Activated CD8-positive, alpha-beta memory T cell treated with anti-CD3 and anti-CD28 coated beads, Interleukin-2, amount 50 U/mL, for 1 hour (primary cell): ENCODE measurements around the gene LRRC70.
A peak's percentile ranks its signal among the peaks of the same experiment; 100 is the strongest.
"Not testable (repeated sequence)": the region's sequence is repeated elsewhere in the genome, so short reads cannot be mapped to it uniquely, and the experiment has no call there.

Source experiments
- DNase-seq: peaks from one replicate; pipeline ENCODE4 v3.0.0-alpha.2; 2020; ENCODE audit errors: extremely low read depth

Gene LRRC70, protein sequence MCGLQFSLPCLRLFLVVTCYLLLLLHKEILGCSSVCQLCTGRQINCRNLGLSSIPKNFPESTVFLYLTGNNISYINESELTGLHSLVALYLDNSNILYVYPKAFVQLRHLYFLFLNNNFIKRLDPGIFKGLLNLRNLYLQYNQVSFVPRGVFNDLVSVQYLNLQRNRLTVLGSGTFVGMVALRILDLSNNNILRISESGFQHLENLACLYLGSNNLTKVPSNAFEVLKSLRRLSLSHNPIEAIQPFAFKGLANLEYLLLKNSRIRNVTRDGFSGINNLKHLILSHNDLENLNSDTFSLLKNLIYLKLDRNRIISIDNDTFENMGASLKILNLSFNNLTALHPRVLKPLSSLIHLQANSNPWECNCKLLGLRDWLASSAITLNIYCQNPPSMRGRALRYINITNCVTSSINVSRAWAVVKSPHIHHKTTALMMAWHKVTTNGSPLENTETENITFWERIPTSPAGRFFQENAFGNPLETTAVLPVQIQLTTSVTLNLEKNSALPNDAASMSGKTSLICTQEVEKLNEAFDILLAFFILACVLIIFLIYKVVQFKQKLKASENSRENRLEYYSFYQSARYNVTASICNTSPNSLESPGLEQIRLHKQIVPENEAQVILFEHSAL

DNA sequence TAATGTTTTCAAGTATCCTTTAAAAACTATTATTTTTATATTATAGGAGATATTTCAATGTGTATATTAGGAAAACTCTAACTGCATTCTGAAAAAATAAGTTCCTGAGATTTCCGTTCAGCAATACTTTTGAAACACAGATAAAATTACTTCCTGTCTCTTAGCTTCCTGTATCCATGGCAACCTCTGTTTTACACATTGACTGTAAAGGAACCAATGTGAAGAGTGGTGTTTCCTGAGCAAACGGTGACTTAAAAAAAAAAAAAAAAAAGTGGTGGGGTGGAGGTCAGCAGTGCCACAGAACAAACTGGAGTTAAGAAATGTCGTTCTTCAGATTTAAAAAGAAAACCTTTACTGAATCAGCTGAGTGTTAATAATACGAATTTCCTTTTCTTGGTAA, at the start of gene LRRC70:
TSS of gene LRRC70 (plus strand) at position 280 of the 400 bp plus-strand sequence. CDS start 620 bp downstream, outside the sequence.
- peak; percentile 21 for DNase-seq

DNA sequence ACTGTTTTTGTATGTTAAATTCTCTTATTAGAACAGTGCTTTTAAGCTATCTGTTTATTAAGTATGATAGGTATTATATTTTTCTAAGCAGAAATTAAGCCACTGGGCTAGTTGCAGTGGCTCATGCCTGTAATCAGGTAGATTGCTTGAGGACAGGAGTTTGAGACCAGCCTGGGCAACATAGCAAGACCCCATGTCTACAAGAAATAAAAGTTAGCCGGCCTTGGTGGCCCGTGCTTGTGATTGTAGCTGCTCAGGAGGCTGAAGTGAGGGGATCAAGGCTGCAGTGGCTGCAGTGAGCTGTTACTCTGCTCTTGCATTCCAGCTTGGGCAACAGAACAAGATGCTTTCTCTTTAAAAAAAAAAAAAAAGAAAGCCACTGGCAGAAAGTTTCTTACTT, 45.0 kb upstream of the LRRC70 start:
- no peak for DNase-seq

DNA sequence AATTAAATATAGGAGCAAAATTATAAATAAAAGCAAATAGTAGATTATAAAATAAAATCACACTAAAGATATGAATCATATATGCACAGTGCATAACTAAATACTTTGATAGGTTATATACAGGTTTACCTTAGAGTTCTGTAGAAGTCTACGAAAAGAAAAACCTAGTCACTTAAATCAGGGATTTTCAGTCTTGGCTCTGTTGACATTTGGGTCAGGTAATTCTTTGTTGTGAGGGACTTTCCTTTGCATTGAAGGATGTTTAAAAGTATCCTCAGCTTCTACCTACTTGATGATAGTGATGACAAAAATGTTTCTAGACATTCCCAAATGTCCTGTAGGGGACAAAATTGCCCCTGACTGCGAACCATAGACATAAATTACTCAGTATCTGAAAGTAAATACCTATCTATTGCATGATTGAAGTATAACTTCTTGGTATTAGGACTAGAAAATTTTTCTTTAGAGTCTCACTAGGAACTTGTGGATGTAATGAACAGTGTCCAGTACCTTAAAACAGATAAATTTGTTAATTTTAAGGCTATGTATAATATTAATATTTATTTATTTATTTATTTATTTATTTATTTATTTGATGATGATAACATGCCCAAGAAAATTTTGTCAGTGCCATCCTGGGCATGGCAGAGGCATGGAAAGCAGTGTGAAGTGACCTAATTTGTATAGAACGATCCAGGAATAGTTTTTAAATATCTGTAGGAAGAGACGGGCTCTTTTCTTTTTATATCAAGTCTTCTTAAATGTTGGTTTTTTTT, 44.0 kb upstream of the LRRC70 start:
- DNase-seq, result no peak

DNA sequence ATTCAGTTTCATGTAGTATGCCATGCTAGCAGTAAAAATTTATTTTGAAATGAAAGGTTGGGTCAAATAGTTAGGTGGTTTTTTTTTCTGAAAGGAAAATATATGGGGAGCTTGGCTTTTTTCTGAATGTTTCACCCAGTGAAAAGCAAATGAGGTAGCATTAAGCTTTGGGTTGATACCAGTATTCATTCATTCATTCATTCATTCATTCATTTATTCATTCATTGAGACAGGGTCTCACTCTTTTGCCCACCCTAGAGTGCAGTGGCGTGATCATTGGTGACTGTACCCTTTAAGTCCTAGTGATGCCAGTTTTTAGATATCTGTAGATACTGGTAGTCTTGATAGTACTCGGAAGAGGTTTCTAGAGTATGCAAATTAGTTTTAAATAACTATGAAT, 42.4 kb upstream of the LRRC70 start:
- DNase-seq, result no peak

DNA sequence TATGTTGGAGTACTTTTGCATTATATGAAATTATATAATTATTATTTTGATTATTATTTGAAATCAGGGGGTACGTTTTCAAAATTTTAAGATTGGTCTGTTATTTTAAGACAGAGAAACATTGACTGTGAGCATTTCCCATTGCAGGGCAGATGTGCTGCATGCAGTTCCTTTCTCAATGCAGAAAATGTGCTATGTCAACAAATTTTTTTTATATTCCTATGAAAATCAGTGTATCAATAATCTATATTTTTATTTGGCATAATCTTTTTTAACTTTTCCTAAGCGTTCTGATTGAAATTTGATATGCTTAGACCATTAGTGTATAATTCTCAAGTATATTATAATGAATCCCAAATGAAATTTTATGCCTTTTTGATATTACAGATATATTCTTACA, 41.8 kb upstream of the LRRC70 start:
- no peak for DNase-seq

DNA sequence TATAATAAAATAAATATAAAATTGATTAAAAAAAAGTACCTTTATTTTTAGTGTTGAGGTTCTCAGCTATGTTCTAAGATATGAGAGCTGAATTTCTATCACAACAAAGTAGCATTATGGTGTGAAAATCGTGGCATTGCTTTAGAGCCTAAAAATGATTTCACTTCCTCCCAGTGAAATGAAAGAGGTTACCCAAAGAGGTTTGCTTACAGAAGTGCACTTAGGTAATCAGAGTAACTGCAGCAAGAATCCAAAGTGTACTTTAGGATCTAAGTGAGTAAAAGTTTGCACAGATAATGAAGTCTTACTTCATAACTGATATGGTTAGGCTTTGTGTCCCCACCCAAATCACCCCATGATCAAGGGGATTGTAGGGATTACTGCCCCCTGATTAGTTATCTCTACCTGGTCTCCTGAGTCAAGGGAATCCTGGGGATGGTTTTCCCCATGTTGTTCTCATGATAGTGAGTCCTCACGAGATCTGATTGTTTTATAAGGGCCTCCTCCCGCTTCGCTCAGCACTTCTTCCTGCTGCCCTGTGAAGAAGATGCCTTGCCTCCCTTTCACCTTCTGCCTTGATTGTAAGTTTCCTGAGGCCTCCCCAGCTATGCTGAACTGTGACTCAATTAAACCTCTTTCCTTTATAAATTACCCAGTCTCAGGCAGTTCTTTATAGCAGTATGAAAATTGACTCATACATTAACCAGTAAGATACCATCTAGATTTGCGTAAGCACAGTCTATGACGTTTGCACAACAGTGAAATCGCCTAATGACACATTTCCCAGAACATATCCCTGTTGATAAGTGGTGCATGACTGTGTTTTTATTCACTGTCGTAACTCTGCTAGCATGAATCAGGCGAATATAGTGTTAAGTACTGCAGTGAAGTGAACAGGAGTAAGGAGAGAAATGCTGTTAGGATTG, 40.3 kb upstream of the LRRC70 start:
- no peak for DNase-seq

DNA sequence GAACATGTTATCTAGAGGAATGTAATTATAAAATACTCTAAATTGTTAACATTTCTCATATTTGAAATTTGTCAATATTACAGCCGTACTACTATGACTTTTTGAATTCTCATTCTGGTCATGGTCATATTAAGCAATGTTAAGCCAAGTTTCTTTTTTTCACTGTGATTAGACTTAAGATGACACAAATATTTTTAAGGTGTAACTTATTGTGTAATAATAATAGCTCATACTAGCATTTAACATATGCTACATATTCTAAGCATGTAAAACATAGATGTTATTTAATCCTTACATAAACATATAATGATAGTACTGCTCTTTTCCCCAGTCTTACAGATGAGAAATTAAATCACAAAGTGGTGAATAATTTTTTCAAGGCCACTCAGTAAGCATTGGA, 35.9 kb upstream of the LRRC70 start:
- DNase-seq, result no peak

DNA sequence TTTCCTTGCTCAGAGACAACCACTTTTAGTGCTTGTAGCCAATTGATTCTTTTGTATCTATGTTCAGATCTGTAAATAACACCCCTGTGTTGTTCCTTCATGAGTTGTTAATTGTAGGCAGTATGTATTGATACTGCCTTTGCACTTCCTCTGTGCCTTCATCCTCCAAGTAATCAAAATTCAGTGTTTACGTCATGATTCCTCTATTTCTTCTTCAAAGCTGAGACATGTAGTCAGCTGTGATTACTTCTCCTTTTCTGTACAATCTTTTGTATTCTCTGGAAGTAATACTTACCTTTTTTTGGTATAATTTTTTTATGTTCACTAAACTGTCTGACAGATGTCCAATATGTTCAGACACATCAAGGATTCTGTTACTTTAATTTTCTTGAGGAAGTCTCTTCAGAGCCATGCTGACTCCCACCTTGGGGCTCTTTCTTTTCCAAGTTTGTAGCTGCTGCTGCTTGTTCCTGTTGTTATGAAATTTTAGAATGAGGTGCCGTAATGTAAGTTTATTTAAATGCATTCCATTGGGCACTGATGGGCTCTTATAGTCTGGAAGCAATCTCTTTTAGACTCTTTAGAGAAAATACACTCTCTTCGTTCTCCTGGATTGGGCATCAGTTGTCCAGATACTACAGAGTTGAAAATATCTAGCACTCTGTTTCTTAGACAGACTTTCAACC, 30.5 kb upstream of the LRRC70 start:
- no peak for DNase-seq

DNA sequence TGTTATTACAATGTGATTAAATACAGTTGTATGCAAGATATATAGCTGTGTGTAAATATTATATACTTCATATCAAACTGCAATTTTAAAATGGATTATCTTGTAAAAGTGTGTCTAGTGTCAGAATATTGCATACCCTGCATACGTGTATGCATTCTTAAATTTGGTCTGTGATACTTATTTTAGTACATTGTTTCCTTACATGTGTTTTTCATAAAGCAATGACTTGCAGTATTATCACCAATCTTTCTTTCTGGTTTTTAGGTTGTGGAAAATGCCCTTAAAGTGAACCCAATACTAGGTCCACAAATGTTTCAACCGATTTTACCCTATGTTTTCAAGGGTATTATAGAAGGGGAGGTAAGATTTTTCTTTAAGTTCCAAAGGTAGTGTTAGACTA, 28.5 kb upstream of the LRRC70 start:
- DNase-seq, result no peak

DNA sequence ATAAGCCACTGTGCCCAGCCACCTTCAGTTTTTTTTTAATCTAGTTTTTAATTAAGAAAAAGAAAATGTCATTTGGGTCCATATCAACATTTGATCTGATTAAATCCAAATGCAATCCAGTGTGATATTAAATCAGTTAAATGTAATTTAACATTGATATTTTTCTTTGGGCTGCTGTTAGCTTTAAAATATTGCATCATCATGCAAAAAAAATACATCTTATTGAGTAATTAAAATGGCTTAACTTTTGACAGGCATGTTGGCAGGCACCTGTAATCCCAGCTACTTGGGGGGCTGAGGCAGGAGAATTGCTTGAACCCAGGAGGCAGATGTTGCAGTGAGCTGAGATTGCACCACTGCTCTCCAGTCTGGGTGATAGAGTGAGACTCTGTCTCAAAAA, 22.7 kb upstream of the LRRC70 start:
- no peak for DNase-seq

DNA sequence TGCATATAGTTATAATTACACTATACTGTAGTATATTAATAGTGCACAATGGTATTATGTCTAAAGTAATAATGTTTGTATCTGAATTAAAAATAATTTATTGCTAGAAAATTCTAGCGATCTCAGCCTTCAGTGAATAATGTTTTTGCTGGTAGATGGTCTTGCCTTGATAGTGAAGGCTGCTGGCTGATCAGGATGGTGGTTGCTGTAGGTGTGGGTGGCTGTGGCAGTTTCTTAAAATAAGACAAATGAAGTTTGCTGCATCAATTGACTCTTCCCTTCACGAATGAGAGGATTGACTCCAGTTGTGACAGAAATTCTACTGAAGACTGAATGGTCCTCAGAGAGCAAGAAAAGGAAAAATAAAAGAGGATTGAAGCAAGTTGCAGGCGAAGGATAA, 19.7 kb upstream of the LRRC70 start:
- no peak for DNase-seq

DNA sequence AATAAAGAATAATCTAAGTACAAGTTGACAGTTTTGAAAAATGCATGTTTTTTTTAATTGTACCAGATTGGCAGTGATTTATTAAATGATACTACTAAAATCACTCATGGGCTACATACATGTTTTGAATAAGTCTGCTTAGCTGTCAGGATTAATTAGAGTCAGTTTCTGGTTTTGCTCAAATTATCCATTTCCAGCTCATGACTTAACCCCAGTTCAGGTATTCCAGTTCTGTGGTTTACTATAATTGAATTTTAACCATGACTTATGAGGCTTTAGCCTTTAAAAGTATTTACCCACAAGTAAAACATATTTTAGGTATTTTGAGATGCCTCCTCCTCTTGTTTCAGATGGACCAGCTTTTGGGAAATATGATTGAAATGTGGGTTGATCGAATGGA, 17.8 kb upstream of the LRRC70 start:
- no peak for DNase-seq

DNA sequence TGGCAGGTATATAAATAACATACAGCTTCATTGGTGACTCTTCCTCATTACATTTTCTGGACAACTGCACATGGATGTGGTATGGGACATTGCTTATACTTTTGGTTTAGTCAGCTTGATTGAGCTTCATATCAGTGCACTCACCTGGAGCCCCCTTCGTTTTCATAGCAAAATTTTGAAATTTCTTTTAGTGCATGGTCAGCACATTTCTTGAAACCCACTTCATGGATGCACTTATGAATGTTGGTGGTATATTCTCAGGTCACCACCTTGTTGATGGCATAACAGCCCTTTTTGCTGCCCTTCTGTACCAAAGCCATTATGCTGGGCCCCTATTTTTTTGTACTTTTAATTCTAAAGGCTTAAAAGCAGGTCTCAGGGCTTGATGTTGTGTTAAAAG, 16.7 kb upstream of the LRRC70 start:
- DNase-seq, result no peak

DNA sequence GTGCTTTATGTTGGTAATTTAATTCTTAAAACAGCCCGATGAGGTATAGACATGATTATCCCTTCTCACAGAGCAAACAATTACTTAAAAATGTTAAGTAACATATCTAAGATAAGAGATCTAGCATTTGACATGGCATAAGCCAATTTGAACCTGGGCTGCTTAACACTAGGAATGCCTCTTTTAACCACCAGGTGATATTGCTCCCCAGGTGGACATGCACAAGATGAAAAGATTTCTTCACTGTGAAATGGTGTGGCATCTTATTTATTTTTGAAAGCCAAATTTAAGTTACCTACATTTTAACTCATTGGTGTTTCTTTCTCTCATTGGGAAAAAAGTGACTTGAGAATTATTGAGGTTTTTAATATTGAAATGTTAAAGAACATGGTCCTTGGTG, 15.8 kb upstream of the LRRC70 start:
- DNase-seq, result no peak

DNA sequence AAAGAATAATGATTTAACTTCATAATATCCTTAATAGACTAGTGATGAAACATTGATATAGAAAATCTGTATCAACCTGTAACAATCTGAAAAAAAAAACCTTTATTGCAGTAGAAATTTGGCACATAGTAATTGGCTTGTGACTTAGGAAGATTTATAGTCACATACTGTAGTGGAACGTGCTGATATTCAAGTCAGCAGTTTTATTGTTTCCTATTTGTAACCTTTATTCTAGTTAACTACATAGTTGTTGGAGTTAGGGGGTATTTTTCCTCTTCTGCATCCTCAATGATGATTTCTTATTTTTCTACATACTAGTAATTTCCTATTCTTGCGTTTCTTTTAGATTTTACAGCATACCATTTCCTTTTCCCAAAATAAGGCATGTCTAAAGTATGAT, 14.5 kb upstream of the LRRC70 start:
- no peak for DNase-seq

DNA sequence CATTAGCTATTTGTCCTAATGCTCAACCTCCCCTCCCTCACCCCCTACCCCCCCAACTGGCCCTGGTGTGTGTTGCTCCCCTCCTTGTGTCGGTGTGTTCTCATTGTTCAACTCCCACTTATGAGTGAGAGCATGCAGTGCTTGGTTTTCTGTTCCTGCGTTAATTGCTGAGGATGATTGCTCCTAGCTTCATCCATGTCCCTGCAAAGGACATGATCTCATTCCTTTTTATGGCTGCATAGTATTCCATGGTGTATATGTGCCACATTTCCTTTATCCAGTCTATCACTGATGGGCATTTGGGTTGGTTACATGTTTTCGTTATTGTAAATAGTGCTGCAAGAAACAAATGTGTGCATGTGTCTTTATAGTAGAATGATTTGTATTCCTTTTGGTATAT, 12.9 kb upstream of the LRRC70 start:
- DNase-seq, result not testable (repeated sequence)

DNA sequence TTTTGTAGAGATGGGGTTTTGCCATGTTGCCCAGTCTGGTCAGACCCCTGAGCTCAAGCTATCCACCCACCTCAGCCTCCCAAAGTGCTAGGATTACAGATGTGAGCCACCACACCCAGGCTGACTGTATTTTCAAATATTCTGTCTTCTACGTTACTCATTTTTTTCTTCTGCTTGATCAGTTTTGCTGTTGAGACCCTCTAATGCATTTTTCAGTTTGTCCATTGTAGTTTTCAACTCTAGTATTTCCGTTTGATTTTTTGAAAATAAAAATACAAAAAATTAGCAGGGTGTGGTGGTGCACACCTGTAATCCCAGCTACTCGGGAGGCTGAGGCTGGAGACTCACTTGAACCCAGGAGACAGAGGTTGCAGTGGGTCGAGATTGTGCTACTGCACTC, 10.5 kb upstream of the LRRC70 start:
- no peak for DNase-seq

DNA sequence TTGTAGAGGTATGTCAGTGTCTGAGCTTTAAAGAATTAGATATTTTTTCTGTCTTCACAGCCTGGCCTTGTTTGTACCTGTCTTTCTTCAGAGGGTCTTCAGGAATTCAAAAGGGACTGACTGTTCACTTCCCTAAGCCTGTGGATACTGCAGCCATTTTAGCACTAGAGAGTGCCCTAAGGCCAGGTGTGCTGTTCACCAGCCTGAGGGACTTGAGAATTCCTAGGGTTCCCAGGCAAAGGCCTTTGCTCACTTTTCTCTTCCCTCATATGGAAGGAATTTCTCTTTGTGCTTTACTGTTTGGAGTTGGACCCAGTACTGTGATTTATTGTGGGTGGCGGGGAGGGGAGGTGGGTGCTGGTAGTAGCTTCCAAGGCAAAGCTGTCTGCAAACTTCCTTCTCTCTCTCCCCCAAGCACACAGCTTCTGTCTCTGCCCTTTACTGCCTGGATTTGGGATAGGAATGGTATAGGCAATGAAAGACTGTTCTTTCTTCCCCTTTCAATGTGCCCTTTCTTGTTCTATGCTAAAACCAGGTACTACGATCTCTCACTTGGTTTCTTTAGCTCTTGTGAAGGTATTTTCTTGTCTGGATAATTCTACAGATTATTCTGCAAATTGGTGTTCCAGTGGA, 9.7 kb upstream of the LRRC70 start:
- no peak for DNase-seq

DNA sequence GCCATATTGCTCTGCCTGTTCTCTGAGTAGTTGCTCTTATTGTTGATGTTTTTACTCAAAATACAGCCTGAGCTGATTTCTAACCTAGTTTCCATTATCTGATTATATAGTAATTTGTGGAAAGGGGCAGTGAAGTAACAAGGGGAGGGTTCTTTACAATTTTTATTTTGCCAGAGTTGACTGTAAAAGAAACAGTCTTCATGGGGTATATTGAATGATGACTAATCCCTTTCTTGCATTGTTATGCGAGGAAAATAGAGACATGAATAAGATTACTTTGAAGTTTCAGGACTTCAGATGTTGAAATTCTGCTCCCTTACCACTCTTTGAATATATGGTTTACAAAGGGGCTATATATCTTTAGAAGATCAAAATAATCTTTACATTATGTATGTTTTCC, 9.1 kb upstream of the LRRC70 start:
- DNase-seq, result no peak

DNA sequence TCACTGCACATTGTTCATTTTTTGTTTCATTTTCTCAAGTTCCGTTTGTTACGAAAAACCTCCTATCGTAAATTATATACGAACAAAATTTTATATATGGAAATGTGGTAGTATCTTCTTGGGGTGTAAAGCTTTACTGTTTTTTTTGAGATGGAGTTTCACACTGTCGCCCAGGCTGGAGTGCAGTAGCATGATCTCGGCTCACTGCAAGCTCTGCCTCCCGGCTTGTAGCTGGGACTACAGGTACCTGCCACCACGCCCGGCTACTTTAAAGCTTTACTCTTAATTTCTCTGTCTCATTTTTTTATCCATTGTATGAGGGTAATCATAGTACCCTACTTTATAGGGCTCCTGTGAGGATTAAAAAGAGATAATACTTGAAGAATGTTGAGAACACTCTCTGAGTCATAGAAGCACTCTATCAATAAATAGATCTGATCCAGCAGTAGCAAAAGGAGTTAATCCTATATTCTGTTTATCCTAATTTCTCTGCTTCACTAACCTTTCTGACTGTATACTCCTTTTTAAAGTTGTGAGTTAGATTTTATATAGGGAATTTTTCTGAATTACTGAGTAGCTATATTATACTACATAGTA, 5.6 kb upstream of the LRRC70 start:
- DNase-seq, result no peak
